B cell (primary cell): Measurements from ENCODE around the gene RPP40. TPM values are rescaled to one million over a fixed set of nuclear protein-coding genes. Genes with fewer than 3 reads are reported as not detected.

Experiments
- ATAC-seq: fragments of 200-7000 bp; cut with Tn5 transposase; one replicate; pipeline ENCODE4 v1.10.0; 2021; ENCODE audit warnings: low read depth, mild to moderate bottlenecking, moderate number of reproducible peaks, moderate library complexity
- CTCF ChIA-PET: fragments of 350-600 bp; sonication (Branson Sonifier 250); formaldehyde crosslinking; loops from one replicate; lab custom pipeline; 2021; ENCODE audit warnings: antibody characterized with exemption, inconsistent platforms; lab: Charles Lee
- POLR2A ChIA-PET: fragments of 350-600 bp; sonication (Branson Sonifier 250); formaldehyde crosslinking; loops from one replicate; lab custom pipeline; 2021; ENCODE audit warnings: antibody characterized with exemption; lab: Charles Lee
- DNase-seq: peaks from one replicate; pipeline ENCODE4 v3.0.0; 2013
- H2AFZ ChIP-seq: 2 replicates; pipeline ENCODE4 v1.6.1; 2012; ENCODE audit warnings: mild to moderate bottlenecking, low read depth, low read length; ENCODE audit not compliant: insufficient read depth, poor library complexity, severe bottlenecking
- H3K27ac ChIP-seq, 2 donors: 1 replicate in 1 of 2; 2 replicates in 1 of 2; pipeline ENCODE4 v1.5.1; 2012 to 2013; ENCODE audit warnings: low read length in 2 of 2, mild to moderate bottlenecking in 2 of 2, moderate library complexity in 1 of 2
- H3K27me3 ChIP-seq, 4 experiments: fragments of 200-600 bp in 1 of 4; sonication (generic) in 1 of 4; replicated peaks in 1 of 4; 1 replicate in 2 of 4; 2 replicates in 2 of 4; pipeline versions ENCODE4 v1.6.1 to v1.7.0; 2013 to 2016; ENCODE audit warnings: low read length in 3 of 4, mild to moderate bottlenecking in 2 of 4, mixed read lengths in 1 of 4, moderate library complexity in 1 of 4; ENCODE audit not compliant: insufficient read depth in 4 of 4, control insufficient read depth in 3 of 4; ENCODE audit errors: control extremely low read depth in 1 of 4
- H3K36me3 ChIP-seq, 2 experiments: replicated peaks in 1 of 2; 1 replicate in 1 of 2; 2 replicates in 1 of 2; pipeline versions ENCODE4 v1.6.1 to v1.7.1; 2013; ENCODE audit warnings: low read length in 1 of 2; ENCODE audit not compliant: insufficient read depth in 2 of 2, control insufficient read depth in 1 of 2; ENCODE audit errors: control extremely low read depth in 1 of 2, extremely low read depth in 1 of 2
- H3K4me1 ChIP-seq, 2 donors: fragments of 200-600 bp in 1 of 2; sonication (generic) in 1 of 2; 1 replicate in 1 of 2; 2 replicates in 1 of 2; pipeline versions ENCODE4 v1.5.1 to v1.6.1; 2013 to 2017; ENCODE audit warnings: low read length in 2 of 2; ENCODE audit not compliant: control insufficient read depth in 2 of 2, insufficient read depth in 2 of 2
- H3K4me2 ChIP-seq: replicated peaks from 2 replicates; pipeline ENCODE3; 2012; ENCODE audit warnings: mild to moderate bottlenecking, low read depth, low read length; ENCODE audit not compliant: poor library complexity, severe bottlenecking
- H3K4me3 ChIP-seq, 5 experiments: fragments of 200-600 bp in 1 of 5; sonication (generic) in 1 of 5; 1 replicate in 3 of 5; 2 replicates in 2 of 5; pipeline versions ENCODE4 v1.5.1 to v1.7.0; 2011 to 2016; ENCODE audit warnings: low read length in 4 of 5, mild to moderate bottlenecking in 4 of 5, low read depth in 2 of 5, control low read depth in 1 of 5, moderate library complexity in 1 of 5; ENCODE audit not compliant: insufficient read depth in 1 of 5; ENCODE audit errors: control extremely low read depth in 1 of 5, extremely low read depth in 1 of 5
- H3K79me2 ChIP-seq: fragments of 200-600 bp; sonication (generic); one replicate; pipeline ENCODE4 v1.6.0; 2016; ENCODE audit warnings: low read length; ENCODE audit not compliant: control insufficient read depth, insufficient read depth
- H3K9ac ChIP-seq: fragments of 200-600 bp; sonication (generic); 2 replicates; pipeline ENCODE4 v1.6.1; 2017; ENCODE audit warnings: mild to moderate bottlenecking, low read length, moderate library complexity
- H3K9me3 ChIP-seq, 3 donors: one replicate each; pipeline versions ENCODE4 v1.6.1 to v1.7.1; 2013; ENCODE audit warnings: low read length in 2 of 3; ENCODE audit not compliant: control insufficient read depth in 2 of 3, insufficient read depth in 1 of 3; ENCODE audit errors: control extremely low read depth in 1 of 3
- H4K20me1 ChIP-seq: 2 replicates; pipeline ENCODE4 v1.6.0; 2012; ENCODE audit warnings: mild to moderate bottlenecking, low read length; ENCODE audit not compliant: insufficient read depth, control insufficient read depth, poor library complexity, severe bottlenecking
- H3K27ac Mint-ChIP-seq: one replicate; pipeline ENCODE4 v1.8.0; 2021; ENCODE audit warnings: mixed read lengths
- H3K27me3 Mint-ChIP-seq: one replicate; pipeline ENCODE4 v1.8.0; 2021; ENCODE audit warnings: mixed read lengths
- H3K4me1 Mint-ChIP-seq: one replicate; pipeline ENCODE4 v1.8.0; 2021; ENCODE audit warnings: mixed read lengths
- H3K4me3 Mint-ChIP-seq: one replicate; pipeline ENCODE4 v1.8.0; 2021; ENCODE audit warnings: mixed read lengths
- H3K9me3 Mint-ChIP-seq: one replicate; pipeline ENCODE4 v1.8.0; 2022; ENCODE audit warnings: mixed read lengths; ENCODE audit not compliant: insufficient read depth
- EZH2 ChIP-seq: IDR thresholded peaks from 2 replicates; pipeline ENCODE4 v1.6.1; 2012; ENCODE audit warnings: borderline replicate concordance, low read depth, mild to moderate bottlenecking, moderate library complexity, low read length; ENCODE audit not compliant: insufficient read depth, poor library complexity, severe bottlenecking
- WGBS: methylation state at CpG from one replicate; pipeline ENCODE4 v1.1.5; 2013; ENCODE audit warnings: missing lambda C conversion rate; ENCODE audit not compliant: insufficient coverage; 5-methylcytosine and 5-hydroxymethylcytosine counted together
- intact Hi-C: fragments of 100-400 bp; cut with micrococcal nuclease; formaldehyde crosslinking; loops from one replicate; pipeline ENCODE4 v1.10.0; 2022
- polyA plus RNA-seq: library from polyadenylated mRNA; depleted of rRNA; stranded (reverse); fragments of >200 nt; gene quantifications from 2 replicates; pipeline ENCODE4 v1.2.3, GENCODE V29; 2012
- total RNA-seq, 2 donors: library from RNA; stranded (reverse); fragments of 120-200 nt in 1 of 2; gene quantifications; 1 replicate in 1 of 2; 2 replicates in 1 of 2; pipeline versions ENCODE4 v1.2.3 to v1.2.4, GENCODE V29; 2013 to 2022
- TF ChIP-seq, protein P1 (sequence below): fragments of 200-600 bp; IDR thresholded peaks from one replicate; pipeline ENCODE4 v1.8.0; 2022; ENCODE audit warnings: antibody characterized with exemption, mild to moderate bottlenecking

Gene RPP40
- total and polyA plus RNA-seq, 2 donors (not counting 1 experiment from before 2014, with no cell fraction given) = 2.7 to 3.8 TPM

DNA sequence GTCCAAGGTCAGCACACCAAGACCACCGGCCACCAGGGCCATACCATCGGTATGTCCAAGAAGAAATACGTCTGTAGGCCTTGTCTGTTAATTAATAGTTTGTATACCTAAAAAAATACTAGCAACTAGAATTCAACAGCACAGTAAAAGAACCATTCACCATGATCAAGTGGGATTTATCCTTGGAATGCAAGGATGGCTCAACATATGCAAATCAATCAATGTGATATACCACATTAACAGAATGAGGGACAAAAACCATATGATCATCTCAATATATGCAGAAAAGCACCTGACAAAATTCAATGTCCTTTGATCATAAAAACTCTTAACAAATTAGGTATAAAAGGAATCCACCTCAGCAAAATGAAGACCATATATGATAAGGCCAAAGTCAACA, 24.4 kb downstream of the RPP40 start:
- TF ChIP-seq EZH2 = no peak
- TF ChIP-seq, protein P1, sequence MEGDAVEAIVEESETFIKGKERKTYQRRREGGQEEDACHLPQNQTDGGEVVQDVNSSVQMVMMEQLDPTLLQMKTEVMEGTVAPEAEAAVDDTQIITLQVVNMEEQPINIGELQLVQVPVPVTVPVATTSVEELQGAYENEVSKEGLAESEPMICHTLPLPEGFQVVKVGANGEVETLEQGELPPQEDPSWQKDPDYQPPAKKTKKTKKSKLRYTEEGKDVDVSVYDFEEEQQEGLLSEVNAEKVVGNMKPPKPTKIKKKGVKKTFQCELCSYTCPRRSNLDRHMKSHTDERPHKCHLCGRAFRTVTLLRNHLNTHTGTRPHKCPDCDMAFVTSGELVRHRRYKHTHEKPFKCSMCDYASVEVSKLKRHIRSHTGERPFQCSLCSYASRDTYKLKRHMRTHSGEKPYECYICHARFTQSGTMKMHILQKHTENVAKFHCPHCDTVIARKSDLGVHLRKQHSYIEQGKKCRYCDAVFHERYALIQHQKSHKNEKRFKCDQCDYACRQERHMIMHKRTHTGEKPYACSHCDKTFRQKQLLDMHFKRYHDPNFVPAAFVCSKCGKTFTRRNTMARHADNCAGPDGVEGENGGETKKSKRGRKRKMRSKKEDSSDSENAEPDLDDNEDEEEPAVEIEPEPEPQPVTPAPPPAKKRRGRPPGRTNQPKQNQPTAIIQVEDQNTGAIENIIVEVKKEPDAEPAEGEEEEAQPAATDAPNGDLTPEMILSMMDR = no peak
- Mint-ChIP-seq H3K27me3 (peaks cover 12% of the 10 kb centered on the region), H3K4me3 (no peak overlapping the region), H3K9me3 (peaks cover 12% of the 10 kb centered on the region), H3K4me1 (no peaks in the 10 kb centered on the region), H3K27ac (no peak overlapping the region)
- DNase-seq (no peak), ATAC-seq (no peak)
- Histone ChIP-seq H3K4me2 (no peak overlapping the region), H2AFZ (no peak overlapping the region), H3K9ac (no peak overlapping the region), H3K9me3 (peaks cover 2 to 18% (median 10%) of the 10 kb centered on the region in 3 donors), H3K79me2 (no peaks in the 10 kb centered on the region), H3K4me1 (no peaks in the 10 kb centered on the region), H3K27ac (no peak overlapping the region), H3K27me3 (no peaks in the 10 kb centered on the region), H4K20me1 (no peaks in the 10 kb centered on the region), H3K4me3 (no peak overlapping the region), H3K36me3 (no peaks in the 10 kb centered on the region)
- no CpG with 5 or more reads among the region's 3 CpGs for WGBS
- CTCF ChIA-PET = no interaction called here
- POLR2A ChIA-PET = no interaction called here
- intact Hi-C loops = no loop called here

GRCh38 chr6:4977468-4977867, 26.4 kb downstream of the RPP40 start:
- CTCF ChIA-PET = no interaction called here
- Mint-ChIP-seq H3K4me3 (no peak overlapping the region), H3K27me3 (peaks cover 14% of the 10 kb centered on the region), H3K9me3 (peaks cover 12% of the 10 kb centered on the region), H3K27ac (no peak overlapping the region), H3K4me1 (no peaks in the 10 kb centered on the region)
- Histone ChIP-seq H3K9me3 (peaks cover 2 to 18% (median 10%) of the 10 kb centered on the region in 3 donors), H3K4me2 (no peak overlapping the region), H3K27me3 (no peaks in the 10 kb centered on the region), H3K79me2 (no peaks in the 10 kb centered on the region), H3K27ac (no peak overlapping the region), H3K4me3 (no peak overlapping the region), H3K4me1 (no peaks in the 10 kb centered on the region), H2AFZ (no peak overlapping the region), H4K20me1 (no peaks in the 10 kb centered on the region), H3K9ac (no peak overlapping the region), H3K36me3 (no peaks in the 10 kb centered on the region)
- DNase-seq = no peak
- TF ChIP-seq EZH2 = no peak
- TF ChIP-seq, protein P1 = no peak
- POLR2A ChIA-PET = no interaction called here
- 52% methylated on average over 3 of the region's 5 CpGs for WGBS
- intact Hi-C loops = no loop called here
- ATAC-seq = no peak
